ENCODE measurements around the gene PTPRD. TPM values are rescaled to one million over a fixed set of nuclear protein-coding genes. Genes with fewer than 3 reads are reported as not detected.

The PTPRD gene
- total RNA-seq, 2 experiments from 2014 or later = not detected

GRCh38 chr9:8395022-8395421, 2217.8 kb downstream of the PTPRD start:
- Mint-ChIP-seq H3K9me3 (no peaks in the 10 kb centered on the region), H3K27me3 (ENCODE audit: low read depth) (peaks cover 2% of the 10 kb centered on the region), H3K4me3 (no peak overlapping the region), H3K36me3 (ENCODE audit: low read depth) (no peaks in the 10 kb centered on the region), H3K27ac (no peak overlapping the region), H3K4me1 (ENCODE audit: low read depth) (no peaks in the 10 kb centered on the region)
- intact Hi-C loops (cut with micrococcal nuclease) = no loop called here
- CTCF ChIA-PET = interaction anchor here (0.6 kb wide), 1 partner anchor 25 kb away, joined by 3 read pairs; no protein-coding TSS in a partner anchor
- DNase-seq = no peak

DNA sequence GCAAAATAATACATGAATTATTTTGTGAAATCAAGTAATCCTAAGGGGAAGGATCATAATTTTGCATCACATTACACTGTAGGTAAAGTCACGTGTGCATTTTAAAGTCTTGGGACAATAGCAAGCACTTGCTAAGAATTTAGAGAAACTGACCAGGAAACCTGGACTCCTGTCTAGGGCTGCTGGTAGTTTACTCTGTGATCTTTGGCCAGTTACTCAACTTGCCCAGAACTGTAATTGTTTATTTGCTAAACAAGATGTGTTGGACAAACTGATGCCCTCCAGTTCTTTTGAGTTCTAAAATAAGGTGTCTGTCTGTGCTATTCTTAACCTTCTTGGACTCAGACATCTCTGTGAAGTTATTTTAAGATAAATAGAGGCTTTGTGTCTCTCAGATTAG, 2218.5 kb downstream of the PTPRD start:
- intact Hi-C loops (cut with micrococcal nuclease) = no loop called here
- CTCF ChIA-PET = no interaction called here
- H3K27me3 Mint-ChIP-seq (ENCODE audit: low read depth) = peaks cover 5% of the 10 kb centered on the region

DNA sequence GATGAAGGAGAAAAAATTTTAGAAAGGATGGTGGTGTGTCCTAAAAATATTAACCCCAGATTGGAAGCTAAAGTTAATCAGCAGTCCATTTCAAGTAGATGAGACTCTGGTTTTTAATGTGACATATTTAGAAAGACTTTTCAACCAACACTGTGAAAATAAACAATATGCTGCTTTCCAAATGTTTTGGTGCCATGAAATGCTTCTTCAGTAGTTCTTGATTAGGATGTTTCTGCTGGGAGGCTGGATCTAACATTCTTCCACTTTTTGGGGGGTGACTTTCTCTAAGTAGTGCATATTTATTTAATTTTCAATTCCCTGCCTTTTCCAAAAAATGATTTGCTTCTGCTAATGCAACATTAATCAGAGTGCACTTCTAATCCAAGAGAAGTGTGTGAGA, 2219.9 kb downstream of the PTPRD start:
- no peak for DNase-seq
- Mint-ChIP-seq H3K9me3 (no peaks in the 10 kb centered on the region), H3K36me3 (ENCODE audit: low read depth) (no peaks in the 10 kb centered on the region), H3K27ac (no peak overlapping the region), H3K27me3 (ENCODE audit: low read depth) (peaks cover 7% of the 10 kb centered on the region), H3K4me1 (ENCODE audit: low read depth) (no peaks in the 10 kb centered on the region), H3K4me3 (no peak overlapping the region)
- intact Hi-C loops (cut with micrococcal nuclease) = no loop called here
- CTCF ChIA-PET = no interaction called here

More for the DNA sequence above, 2218.5 kb downstream of the PTPRD start:
- DNase-seq = no peak
- Mint-ChIP-seq H3K4me3 (no peak overlapping the region), H3K9me3 (no peaks in the 10 kb centered on the region), H3K4me1 (ENCODE audit: low read depth) (no peaks in the 10 kb centered on the region), H3K27ac (no peak overlapping the region), H3K36me3 (ENCODE audit: low read depth) (no peaks in the 10 kb centered on the region)

- Mint-ChIP-seq H3K4me1 (ENCODE audit: low read depth) (no peaks in the 10 kb centered on the region), H3K4me3 (no peak overlapping the region), H3K36me3 (ENCODE audit: low read depth) (no peaks in the 10 kb centered on the region), H3K27me3 (ENCODE audit: low read depth) (peaks cover 7% of the 10 kb centered on the region), H3K27ac (no peak overlapping the region), H3K9me3 (no peaks in the 10 kb centered on the region)
- no peak for DNase-seq
- CTCF ChIA-PET = no interaction called here
- intact Hi-C loops (cut with micrococcal nuclease) = no loop called here
These were observed 2221.2 kb downstream of the PTPRD start for GRCh38 chr9:8391566-8391965.

- intact Hi-C loops (cut with micrococcal nuclease) = no loop called here
- CTCF ChIA-PET = no interaction called here
- H3K27me3 Mint-ChIP-seq (ENCODE audit: low read depth) = peaks cover 7% of the 10 kb centered on the region
- H3K9me3 Mint-ChIP-seq = no peaks in the 10 kb centered on the region
- no peaks in the 10 kb centered on the region for H3K36me3 Mint-ChIP-seq (ENCODE audit: low read depth)
- no peak for DNase-seq
- no peak overlapping the region for H3K27ac Mint-ChIP-seq
- H3K4me1 Mint-ChIP-seq (ENCODE audit: low read depth) = no peaks in the 10 kb centered on the region
- H3K4me3 Mint-ChIP-seq = no peak overlapping the region
These were observed 2221.7 kb downstream of the PTPRD start for GRCh38 chr9:8391132-8391531.

GRCh38 chr9:8390571-8390970, 2222.2 kb downstream of the PTPRD start:
- CTCF ChIA-PET = no interaction called here
- no peaks in the 10 kb centered on the region for H3K4me1 Mint-ChIP-seq (ENCODE audit: low read depth)
- peaks cover 7% of the 10 kb centered on the region for H3K27me3 Mint-ChIP-seq (ENCODE audit: low read depth)
- no peak overlapping the region for H3K27ac Mint-ChIP-seq
- no peaks in the 10 kb centered on the region for H3K36me3 Mint-ChIP-seq (ENCODE audit: low read depth)
- H3K4me3 Mint-ChIP-seq = no peak overlapping the region
- intact Hi-C loops (cut with micrococcal nuclease) = no loop called here
- H3K9me3 Mint-ChIP-seq = no peaks in the 10 kb centered on the region
- no peak for DNase-seq

DNA sequence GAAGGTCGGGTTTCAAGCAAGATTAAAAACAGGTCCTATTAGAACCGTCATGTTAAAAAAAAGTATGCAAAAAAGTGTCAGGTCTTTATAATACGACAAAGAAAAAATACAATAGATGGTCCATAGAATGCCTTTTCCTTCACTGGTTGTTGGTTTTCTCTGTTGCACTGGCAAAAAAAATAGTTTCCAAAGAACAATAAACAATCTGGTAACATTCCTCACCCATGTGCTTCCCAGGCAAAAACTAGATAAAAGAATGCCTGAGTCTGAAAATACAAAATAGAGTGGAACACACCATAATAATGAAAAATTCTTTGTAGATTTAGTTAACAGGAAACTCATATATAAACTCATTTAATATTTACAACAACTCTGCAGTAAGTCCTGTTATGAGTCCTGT, 2223.3 kb downstream of the PTPRD start:
- intact Hi-C loops (cut with micrococcal nuclease) = no loop called here
- no peak for DNase-seq

DNA sequence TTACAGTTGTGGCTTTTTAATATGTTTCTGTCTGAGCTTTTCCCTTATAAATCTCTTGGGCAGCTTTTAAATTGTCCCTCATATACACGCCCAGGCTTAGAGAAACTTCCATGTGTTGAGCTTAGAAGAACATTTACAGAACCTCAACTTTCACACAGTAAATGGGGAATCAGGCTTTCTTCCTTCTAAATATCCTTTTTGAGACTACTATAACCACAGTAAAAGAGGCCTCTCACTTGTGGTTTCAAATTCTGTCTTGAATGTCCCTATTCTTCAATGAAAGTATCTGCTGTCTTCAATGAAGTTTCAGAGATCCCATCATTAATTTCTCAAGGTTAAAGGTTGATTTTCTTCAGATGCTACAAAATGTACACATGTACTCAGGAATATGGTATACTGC, 2224.7 kb downstream of the PTPRD start:
- CTCF ChIA-PET = interaction anchor here (0.8 kb wide), 1 partner anchor 467 kb away, joined by 3 read pairs; no protein-coding TSS in a partner anchor

More for the DNA sequence above, 2223.3 kb downstream of the PTPRD start:
- no peaks in the 10 kb centered on the region for H3K36me3 Mint-ChIP-seq (ENCODE audit: low read depth)
- peaks cover 7% of the 10 kb centered on the region for H3K27me3 Mint-ChIP-seq (ENCODE audit: low read depth)
- H3K27ac Mint-ChIP-seq = no peak overlapping the region
- no peaks in the 10 kb centered on the region for H3K9me3 Mint-ChIP-seq
- H3K4me3 Mint-ChIP-seq = no peak overlapping the region
- CTCF ChIA-PET = no interaction called here
- H3K4me1 Mint-ChIP-seq (ENCODE audit: low read depth) = no peaks in the 10 kb centered on the region

GRCh38 chr9:8384091-8384490, 2228.7 kb downstream of the PTPRD start:
- no peaks in the 10 kb centered on the region for H3K4me1 Mint-ChIP-seq (ENCODE audit: low read depth)
- no peak overlapping the region for H3K27ac Mint-ChIP-seq
- CTCF ChIA-PET = no interaction called here
- H3K36me3 Mint-ChIP-seq (ENCODE audit: low read depth) = no peaks in the 10 kb centered on the region
- H3K4me3 Mint-ChIP-seq = no peak overlapping the region
- no peak for DNase-seq
- intact Hi-C loops (cut with micrococcal nuclease) = no loop called here
- H3K27me3 Mint-ChIP-seq (ENCODE audit: low read depth) = peaks cover 4% of the 10 kb centered on the region
- no peaks in the 10 kb centered on the region for H3K9me3 Mint-ChIP-seq

More for the DNA sequence above, 2224.7 kb downstream of the PTPRD start:
- DNase-seq = no peak
- no peak overlapping the region for H3K27ac Mint-ChIP-seq
- intact Hi-C loops (cut with micrococcal nuclease) = no loop called here
- no peaks in the 10 kb centered on the region for H3K36me3 Mint-ChIP-seq (ENCODE audit: low read depth)
- no peaks in the 10 kb centered on the region for H3K9me3 Mint-ChIP-seq
- H3K4me1 Mint-ChIP-seq (ENCODE audit: low read depth) = no peaks in the 10 kb centered on the region
- peaks cover 7% of the 10 kb centered on the region for H3K27me3 Mint-ChIP-seq (ENCODE audit: low read depth)
- H3K4me3 Mint-ChIP-seq = no peak overlapping the region

- Mint-ChIP-seq H3K36me3 (ENCODE audit: low read depth) (no peaks in the 10 kb centered on the region), H3K4me1 (ENCODE audit: low read depth) (no peaks in the 10 kb centered on the region), H3K27ac (no peak overlapping the region), H3K4me3 (no peak overlapping the region), H3K27me3 (ENCODE audit: low read depth) (peaks cover 4% of the 10 kb centered on the region), H3K9me3 (no peaks in the 10 kb centered on the region)
- no peak for DNase-seq
- CTCF ChIA-PET = no interaction called here
- intact Hi-C loops (cut with micrococcal nuclease) = no loop called here
These were observed 2229.8 kb downstream of the PTPRD start for GRCh38 chr9:8382777-8383527.

GRCh38 chr9:8382266-8382665, 2230.5 kb downstream of the PTPRD start:
- Mint-ChIP-seq H3K36me3 (ENCODE audit: low read depth) (no peaks in the 10 kb centered on the region), H3K4me3 (no peak overlapping the region), H3K27me3 (ENCODE audit: low read depth) (peaks cover 4% of the 10 kb centered on the region), H3K9me3 (no peaks in the 10 kb centered on the region), H3K27ac (no peak overlapping the region), H3K4me1 (ENCODE audit: low read depth) (no peaks in the 10 kb centered on the region)
- CTCF ChIA-PET = no interaction called here
- intact Hi-C loops (cut with micrococcal nuclease) = no loop called here
- DNase-seq = no peak

DNA sequence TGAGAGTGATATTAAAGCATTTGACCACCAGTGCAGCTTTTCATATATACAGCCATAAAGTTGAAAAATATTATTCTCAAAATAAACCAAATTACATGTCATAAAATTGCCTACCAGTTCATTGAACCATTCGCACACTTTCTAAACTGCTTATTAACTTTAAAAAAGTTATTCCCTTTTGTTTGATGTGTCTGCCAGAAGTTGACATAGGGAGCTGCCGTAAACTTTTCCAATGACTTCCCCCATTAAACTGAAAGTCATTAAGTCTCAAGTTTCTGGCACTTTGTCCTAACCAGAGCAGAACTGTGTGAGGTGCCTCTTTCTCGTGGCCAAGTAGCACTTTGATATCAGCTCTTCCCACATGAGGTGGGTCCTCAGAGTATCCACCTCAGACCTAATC, 2231.2 kb downstream of the PTPRD start:
- intact Hi-C loops (cut with micrococcal nuclease) = no loop called here
- no peak for DNase-seq
- no peak overlapping the region for H3K27ac Mint-ChIP-seq
- H3K36me3 Mint-ChIP-seq (ENCODE audit: low read depth) = no peaks in the 10 kb centered on the region
- CTCF ChIA-PET = no interaction called here
- H3K4me1 Mint-ChIP-seq (ENCODE audit: low read depth) = no peaks in the 10 kb centered on the region
- H3K4me3 Mint-ChIP-seq = no peak overlapping the region
- H3K9me3 Mint-ChIP-seq = no peaks in the 10 kb centered on the region
- peaks cover 4% of the 10 kb centered on the region for H3K27me3 Mint-ChIP-seq (ENCODE audit: low read depth)

DNA sequence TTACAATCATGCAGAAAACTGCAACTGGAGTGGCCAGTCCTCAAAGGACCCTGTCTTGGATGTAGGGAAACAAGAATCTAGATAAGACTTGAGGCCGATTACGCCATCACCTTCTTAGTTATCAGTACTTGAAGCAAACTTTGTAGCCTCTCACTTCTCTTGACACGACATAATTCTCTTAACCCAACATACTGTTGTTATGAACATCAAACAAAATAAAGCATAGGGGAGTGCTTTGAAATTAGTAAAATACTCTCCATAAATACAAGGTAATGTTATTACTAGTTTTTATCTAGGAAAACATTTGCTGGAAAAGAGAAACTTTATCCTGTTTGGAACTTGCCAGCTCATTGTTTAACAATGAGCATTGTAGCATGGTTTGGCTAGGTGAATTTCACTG, 2238.3 kb downstream of the PTPRD start:
- intact Hi-C loops (cut with micrococcal nuclease) = no loop called here
- H3K4me3 Mint-ChIP-seq = no peak overlapping the region
- no peaks in the 10 kb centered on the region for H3K36me3 Mint-ChIP-seq (ENCODE audit: low read depth)
- no peaks in the 10 kb centered on the region for H3K9me3 Mint-ChIP-seq
- H3K4me1 Mint-ChIP-seq (ENCODE audit: low read depth) = no peaks in the 10 kb centered on the region
- CTCF ChIA-PET = no interaction called here
- no peaks in the 10 kb centered on the region for H3K27me3 Mint-ChIP-seq (ENCODE audit: low read depth)
- H3K27ac Mint-ChIP-seq = no peak overlapping the region
- no peak for DNase-seq

Data from activated naive CD4-positive, alpha-beta T cell treated with anti-CD3 and anti-CD28 coated beads for 36 hours (primary cell).